OCI-LY3 (cell line): ENCODE data around the gene ERC1.

ENCODE experiments used
- H2AFZ ChIP-seq: fragments of 200-600, 300-600 bp; shearing (Covaris generic); 2 replicates; pipeline ENCODE4 v1.6.0; 2014; ENCODE audit warnings: antibody characterized with exemption, low read depth, low read length
- H3K27ac ChIP-seq: fragments of 200-600, 300-600 bp; sonication (generic); 2 replicates; pipeline ENCODE4 v1.5.1; 2014; ENCODE audit warnings: mild to moderate bottlenecking, low read length, moderate library complexity, mixed read lengths
- H3K27me3 ChIP-seq: fragments of 200-600, 300-600 bp; sonication (generic); 2 replicates; pipeline ENCODE4 v1.6.1; 2014; ENCODE audit warnings: low read depth, low read length, mixed read lengths
- H3K36me3 ChIP-seq: fragments of 200-600, 300-600 bp; sonication (generic); replicated peaks from 2 replicates; pipeline ENCODE3; 2014; ENCODE audit warnings: low read depth, low read length, mixed read lengths
- H3K4me1 ChIP-seq: fragments of 300-600, 200-600 bp; sonication (generic); 2 replicates; pipeline ENCODE4 v1.6.1; 2014; ENCODE audit warnings: low read length, mixed read lengths
- H3K4me2 ChIP-seq: fragments of 200-600, 300-600 bp; sonication (generic); 2 replicates; pipeline ENCODE4 v1.6.1; 2014; ENCODE audit warnings: low read length, mixed read lengths
- H3K4me3 ChIP-seq: fragments of 300-600, 200-600 bp; sonication (generic); 2 replicates; pipeline ENCODE4 v1.5.1; 2014; ENCODE audit warnings: antibody characterized with exemption, mild to moderate bottlenecking, low read length, moderate library complexity
- H3K79me2 ChIP-seq: fragments of 300-600, 200-600 bp; shearing (Covaris generic); 2 replicates; pipeline ENCODE4 v1.6.1; 2014; ENCODE audit warnings: mild to moderate bottlenecking, low read length, mixed read lengths
- H3K9ac ChIP-seq: fragments of 300-600, 200-600 bp; shearing (Covaris generic); 2 replicates; pipeline ENCODE4 v1.6.0; 2014; ENCODE audit warnings: mild to moderate bottlenecking, low read length, moderate library complexity
- H3K9me3 ChIP-seq: fragments of 200-600, 300-600 bp; shearing (Covaris generic); 2 replicates; pipeline ENCODE4 v1.6.1; 2014; ENCODE audit warnings: low read length, mixed read lengths; ENCODE audit not compliant: insufficient read depth
- H4K20me1 ChIP-seq: fragments of 200-600, 300-600 bp; sonication (generic); 2 replicates; pipeline ENCODE4 v1.6.1; 2016; ENCODE audit warnings: low read length, mixed read lengths; ENCODE audit not compliant: insufficient read depth
- CTCF ChIP-seq: fragments of 200-600, 300-600 bp; sonication (generic); IDR thresholded peaks from 2 replicates; pipeline ENCODE4 v1.5.1; 2014; ENCODE audit warnings: antibody characterized with exemption, low read length, low read depth
- EZH2phosphoT487 ChIP-seq: fragments of 200-600 bp; shearing (Covaris generic); IDR thresholded peaks from 2 replicates; pipeline ENCODE4 v1.6.1; 2018; ENCODE audit warnings: antibody characterized with exemption, mixed run types, low read depth

Gene ERC1

GRCh38 chr12:1001507-1001906 is 10.5 kb downstream of the ERC1 start:
- H3K4me2 ChIP-seq: no peak overlapping the region
- H3K27ac ChIP-seq: no peak overlapping the region
- no peak for TF ChIP-seq CTCF
- no peak for TF ChIP-seq EZH2phosphoT487
- H3K36me3 ChIP-seq: peaks cover 7% of the 10 kb centered on the region
- H4K20me1 ChIP-seq: peaks cover 20% of the 10 kb centered on the region
- H3K27me3 ChIP-seq: no peaks in the 10 kb centered on the region
- no peak overlapping the region for H2AFZ ChIP-seq
- no peak overlapping the region for H3K9ac ChIP-seq
- H3K4me1 ChIP-seq: peaks cover 13% of the 10 kb centered on the region
- no peaks in the 10 kb centered on the region for H3K9me3 ChIP-seq
- peaks cover 20% of the 10 kb centered on the region for H3K79me2 ChIP-seq
- H3K4me3 ChIP-seq: no peak overlapping the region

- no peaks in the 10 kb centered on the region for H3K27me3 ChIP-seq
- H3K9me3 ChIP-seq: no peaks in the 10 kb centered on the region
- TF ChIP-seq CTCF: no peak
- TF ChIP-seq EZH2phosphoT487: no peak
- peaks cover 8% of the 10 kb centered on the region for H4K20me1 ChIP-seq
- peaks cover 5% of the 10 kb centered on the region; the same call in 1 of the 2 replicates for H3K79me2 ChIP-seq
- no peak overlapping the region for H2AFZ ChIP-seq
- no peak overlapping the region for H3K27ac ChIP-seq
- peaks cover 7% of the 10 kb centered on the region for H3K36me3 ChIP-seq
- H3K4me3 ChIP-seq: no peak overlapping the region
- no peaks in the 10 kb centered on the region for H3K4me1 ChIP-seq
- H3K9ac ChIP-seq: no peak overlapping the region
- H3K4me2 ChIP-seq: no peak overlapping the region
These were observed 12.7 kb downstream of the ERC1 start for GRCh38 chr12:1003600-1004271.

- Histone ChIP-seq H3K27me3 (no peaks in the 10 kb centered on the region), H3K4me3 (no peak overlapping the region), H3K27ac (no peak overlapping the region), H4K20me1 (peaks cover 8% of the 10 kb centered on the region), H2AFZ (no peak overlapping the region), H3K36me3 (peaks cover 4% of the 10 kb centered on the region), H3K9ac (no peak overlapping the region), H3K4me2 (no peak overlapping the region), H3K79me2 (no peaks in the 10 kb centered on the region), H3K4me1 (no peaks in the 10 kb centered on the region), H3K9me3 (no peaks in the 10 kb centered on the region)
- no peak for TF ChIP-seq CTCF
- no peak for TF ChIP-seq EZH2phosphoT487
These were observed 15.2 kb downstream of the ERC1 start for GRCh38 chr12:1006255-1006654.

- TF ChIP-seq EZH2phosphoT487: no peak
- no peak for TF ChIP-seq CTCF
- Histone ChIP-seq H3K4me1 (no peaks in the 10 kb centered on the region), H3K27ac (no peak overlapping the region), H3K27me3 (no peaks in the 10 kb centered on the region), H3K9ac (no peak overlapping the region), H3K79me2 (no peaks in the 10 kb centered on the region), H4K20me1 (peaks cover 8% of the 10 kb centered on the region), H3K36me3 (no peaks in the 10 kb centered on the region), H3K4me2 (no peak overlapping the region), H3K4me3 (no peak overlapping the region), H3K9me3 (no peaks in the 10 kb centered on the region), H2AFZ (no peak overlapping the region)
These were observed 16.3 kb downstream of the ERC1 start for GRCh38 chr12:1007276-1007675.
